ENCODE data around the gene SPRY2. TPM values are rescaled to one million over a fixed set of nuclear protein-coding genes. Genes with fewer than 3 reads are reported as not detected.
"Not testable (repeated sequence)": the region's sequence is repeated elsewhere in the genome, so short reads cannot be mapped to it uniquely, and the experiment has no call there.

Gene SPRY2
- total RNA-seq, 1 experiment from 2014 or later = 7.2 TPM

- Histone ChIP-seq H3K79me2 (ENCODE audit: insufficient read depth, low read length) (no peaks in the 10 kb centered on the region), H4K20me1 (ENCODE audit: insufficient read depth) (no peaks in the 10 kb centered on the region), H3K4me1 (ENCODE audit: control insufficient read depth in 1 of 2, insufficient read depth in 2 of 2, low read length in 2 of 2) (no peaks in the 10 kb centered on the region; a peak in 1 of 4 replicates), H3K27ac (ENCODE audit: low read depth, low read length) (no peak overlapping the region), H3K36me3 (ENCODE audit: control insufficient read depth in 1 of 2, insufficient read depth in 2 of 2, low read length in 2 of 2) (no peaks in the 10 kb centered on the region), H3K27me3 (ENCODE audit: insufficient read depth, low read length) (no peaks in the 10 kb centered on the region), H3K9ac (ENCODE audit: low read length) (no peak overlapping the region), H3K4me2 (ENCODE audit: low read length) (no peak overlapping the region), H3K4me3 (replicated peaks in 1 of 2; ENCODE audit: low read depth in 1 of 2, low read length in 2 of 2) (no peak overlapping the region), H3K9me2 (ENCODE audit: insufficient read depth) (no peaks in the 10 kb centered on the region), H2AFZ (ENCODE audit: low read depth, low read length, poor library complexity, severe bottlenecking) (peak overlapping the region; percentile 53), H3K9me3 (ENCODE audit: control insufficient read depth in 1 of 2, insufficient read depth in 1 of 2, low read depth in 1 of 2, low read length in 2 of 2) (no peaks in the 10 kb centered on the region)
- DNase-seq (ENCODE audit: low read depth, low spot score) (no peak), ATAC-seq (no peak)
- CTCF ChIA-PET = no interaction called here
- TF ChIP-seq ZFX (IDR thresholded peaks at IDR 0.05) = no peak
- no peak for TF ChIP-seq EZH2phosphoT487 (IDR thresholded peaks at IDR 0.05; ENCODE audit: borderline replicate concordance)
- TF ChIP-seq SP1 (IDR thresholded peaks at IDR 0.05; ENCODE audit: low read depth) = no peak
- TF ChIP-seq EZH2 (IDR thresholded peaks at IDR 0.05) = no peak
- TF ChIP-seq FOSL1 (IDR thresholded peaks at IDR 0.05; ENCODE audit: low read depth) = no peak
- no peak for TF ChIP-seq POLR2AphosphoS5 (IDR thresholded peaks at IDR 0.05; ENCODE audit: low read depth, low read length)
- TF ChIP-seq JUND (IDR thresholded peaks at IDR 0.05) = no peak
- no peak for TF ChIP-seq ZNF274 (IDR thresholded peaks at IDR 0.05; ENCODE audit: low read depth, low read length)
- TF ChIP-seq TCF7L2 (IDR thresholded peaks at IDR 0.05; ENCODE audit: borderline replicate concordance, extremely low read depth, insufficient read depth, insufficient read length) = no peak
- no peak for TF ChIP-seq SIN3A (IDR thresholded peaks at IDR 0.05; ENCODE audit: low read depth)
- no peak for TF ChIP-seq CEBPB (IDR thresholded peaks at IDR 0.05; ENCODE audit: low read depth)
- BruUV-seq (replicated peaks) = no TSS peak
- POLR2A ChIA-PET = no interaction called here
- RAD21 ChIA-PET (ENCODE audit: low non-redundant PET in 1 of 2, low total read pairs in 2 of 2, uncharacterized antibody in 2 of 2, unreplicated experiment in 2 of 2) = interaction anchor here in 1 of 2 experiments (0.7 kb wide), 1 partner anchor 734 kb away, joined by 4 read pairs; no protein-coding TSS in a partner anchor
- intact Hi-C loops (cut with micrococcal nuclease) = no loop called here
These were observed 18.5 kb upstream of the SPRY2 start for GRCh38 chr13:80359414-80359777.

DNA sequence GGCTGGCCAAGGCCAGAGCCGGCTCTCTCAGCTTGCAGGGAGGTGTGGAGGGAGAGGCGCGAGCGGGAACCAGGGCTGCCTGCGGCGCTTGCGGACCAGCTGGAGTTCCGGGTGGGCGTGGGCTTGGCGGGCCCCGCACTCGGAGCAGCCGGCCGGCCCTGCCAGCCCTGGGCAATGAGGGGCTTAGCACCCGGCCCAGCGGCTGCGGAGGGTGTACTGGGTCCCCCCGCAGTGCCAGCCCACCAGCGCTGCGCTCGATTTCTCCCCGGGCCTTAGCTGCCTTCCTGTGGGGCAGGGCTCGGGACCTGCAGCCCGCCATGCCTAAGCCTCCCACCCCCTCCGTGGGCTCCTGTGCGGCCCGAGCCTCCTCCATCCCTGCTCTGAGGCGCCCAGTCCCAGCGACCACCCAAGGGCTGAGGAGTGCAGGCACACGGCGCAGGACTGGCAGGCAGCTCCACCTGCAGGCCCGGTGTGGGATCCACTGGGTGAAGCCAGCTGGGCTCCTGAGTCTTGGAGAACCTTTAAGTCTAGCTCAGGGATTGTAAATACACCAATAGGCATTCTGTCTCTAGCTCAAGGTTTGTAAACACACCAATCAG is 14.7 kb upstream of the SPRY2 start:
- H3K79me2 ChIP-seq (ENCODE audit: insufficient read depth, low read length); H3K9me3 ChIP-seq (ENCODE audit: control insufficient read depth in 1 of 2, insufficient read depth in 1 of 2, low read depth in 1 of 2, low read length in 2 of 2); H3K27ac ChIP-seq (ENCODE audit: low read depth, low read length); BruUV-seq (replicated peaks); ATAC-seq; H4K20me1 ChIP-seq (ENCODE audit: insufficient read depth); POLR2A ChIA-PET; H3K9ac ChIP-seq (ENCODE audit: low read length); H3K4me1 ChIP-seq (ENCODE audit: control insufficient read depth in 1 of 2, insufficient read depth in 2 of 2, low read length in 2 of 2); H3K36me3 ChIP-seq (ENCODE audit: control insufficient read depth in 1 of 2, insufficient read depth in 2 of 2, low read length in 2 of 2); DNase-seq (ENCODE audit: low read depth, low spot score); CTCF ChIA-PET; H3K4me2 ChIP-seq (ENCODE audit: low read length); H3K9me2 ChIP-seq (ENCODE audit: insufficient read depth); H3K27me3 ChIP-seq (ENCODE audit: insufficient read depth, low read length); H2AFZ ChIP-seq (ENCODE audit: low read depth, low read length, poor library complexity, severe bottlenecking); H3K4me3 ChIP-seq (replicated peaks in 1 of 2; ENCODE audit: low read depth in 1 of 2, low read length in 2 of 2); RAD21 ChIA-PET (ENCODE audit: low non-redundant PET in 1 of 2, low total read pairs in 2 of 2, uncharacterized antibody in 2 of 2, unreplicated experiment in 2 of 2); intact Hi-C loops (cut with micrococcal nuclease): not testable (repeated sequence)
- peak; percentile 20; the same call in 1 of the 2 replicates for TF ChIP-seq RAD21 (IDR thresholded peaks at IDR 0.05; ENCODE audit: low read depth)
- TF ChIP-seq, protein P1, sequence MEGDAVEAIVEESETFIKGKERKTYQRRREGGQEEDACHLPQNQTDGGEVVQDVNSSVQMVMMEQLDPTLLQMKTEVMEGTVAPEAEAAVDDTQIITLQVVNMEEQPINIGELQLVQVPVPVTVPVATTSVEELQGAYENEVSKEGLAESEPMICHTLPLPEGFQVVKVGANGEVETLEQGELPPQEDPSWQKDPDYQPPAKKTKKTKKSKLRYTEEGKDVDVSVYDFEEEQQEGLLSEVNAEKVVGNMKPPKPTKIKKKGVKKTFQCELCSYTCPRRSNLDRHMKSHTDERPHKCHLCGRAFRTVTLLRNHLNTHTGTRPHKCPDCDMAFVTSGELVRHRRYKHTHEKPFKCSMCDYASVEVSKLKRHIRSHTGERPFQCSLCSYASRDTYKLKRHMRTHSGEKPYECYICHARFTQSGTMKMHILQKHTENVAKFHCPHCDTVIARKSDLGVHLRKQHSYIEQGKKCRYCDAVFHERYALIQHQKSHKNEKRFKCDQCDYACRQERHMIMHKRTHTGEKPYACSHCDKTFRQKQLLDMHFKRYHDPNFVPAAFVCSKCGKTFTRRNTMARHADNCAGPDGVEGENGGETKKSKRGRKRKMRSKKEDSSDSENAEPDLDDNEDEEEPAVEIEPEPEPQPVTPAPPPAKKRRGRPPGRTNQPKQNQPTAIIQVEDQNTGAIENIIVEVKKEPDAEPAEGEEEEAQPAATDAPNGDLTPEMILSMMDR (IDR thresholded peaks at IDR 0.05 in 2 of 3, conservative IDR thresholded peaks at IDR 0.05 in 1 of 3; ENCODE audit: borderline replicate concordance in 1 of 3, insufficient read depth in 1 of 3, low read depth in 2 of 3, low read length in 2 of 3) = peak in 2 of 3 experiments; percentile 11 to 21; a peak in 2 of 6 replicates

All from HCT116 (cell line).